Parathyroid adenoma (tissue), 2 donors: ENCODE data around the gene THAP4.

Experiments used
- H2AFZ ChIP-seq: fragments of 300-600 bp; sonication (generic); one replicate; pipeline ENCODE4 v1.7.0; 2017; ENCODE audit warnings: antibody characterized with exemption, mild to moderate bottlenecking
- H3K27ac ChIP-seq: fragments of 300-600 bp; sonication (generic); one replicate; pipeline ENCODE4 v1.7.0; 2017
- H3K27me3 ChIP-seq: fragments of 300-600 bp; sonication (generic); one replicate; pipeline ENCODE4 v1.7.0; 2017; ENCODE audit warnings: low read length; ENCODE audit not compliant: control insufficient read depth, insufficient read depth
- H3K36me3 ChIP-seq: fragments of 300-600 bp; sonication (generic); one replicate; pipeline ENCODE4 v1.7.0; 2017; ENCODE audit warnings: low read length; ENCODE audit not compliant: control insufficient read depth, insufficient read depth
- H3K4me1 ChIP-seq: fragments of 300-600 bp; sonication (generic); one replicate; pipeline ENCODE4 v1.7.0; 2017; ENCODE audit warnings: control low read depth
- H3K4me2 ChIP-seq: fragments of 300-600 bp; sonication (generic); one replicate; pipeline ENCODE4 v1.7.0; 2017; ENCODE audit warnings: low read length
- H3K4me3 ChIP-seq: fragments of 300-600 bp; sonication (generic); one replicate; pipeline ENCODE4 v1.7.0; 2017; ENCODE audit warnings: low read depth, low read length
- H3K79me2 ChIP-seq: fragments of 300-600 bp; sonication (generic); one replicate; pipeline ENCODE4 v1.7.0; 2017; ENCODE audit warnings: control low read depth
- H3K9ac ChIP-seq: fragments of 300-600 bp; sonication (generic); one replicate; pipeline ENCODE4 v1.7.0; 2017; ENCODE audit warnings: mild to moderate bottlenecking
- H3K9me3 ChIP-seq: fragments of 300-600 bp; sonication (generic); one replicate; pipeline ENCODE4 v1.7.0; 2017; ENCODE audit warnings: low read length; ENCODE audit not compliant: control insufficient read depth
- CTCF ChIP-seq: fragments of 300-600 bp; sonication (generic); IDR thresholded peaks from one replicate; pipeline ENCODE4 v1.7.0; 2017; ENCODE audit warnings: antibody characterized with exemption, mild to moderate bottlenecking
- donor health status: primary hyperparathyroidism.

The THAP4 gene

GRCh38 chr2:241618829-241619228 lies 18.1 kb downstream of the THAP4 start:
- no peaks in the 10 kb centered on the region for H3K9me3 ChIP-seq
- no peaks in the 10 kb centered on the region for H3K36me3 ChIP-seq
- H3K27me3 ChIP-seq: no peaks in the 10 kb centered on the region
- no peak for TF ChIP-seq CTCF
- H3K9ac ChIP-seq: no peak overlapping the region
- H3K4me1 ChIP-seq: peaks cover 13% of the 10 kb centered on the region
- no peak overlapping the region for H3K27ac ChIP-seq
- peak overlapping the region; percentile 19 for H3K4me2 ChIP-seq
- H2AFZ ChIP-seq: no peak overlapping the region
- H3K79me2 ChIP-seq: peaks cover 60% of the 10 kb centered on the region
- no peak overlapping the region for H3K4me3 ChIP-seq

GRCh38 chr2:241618296-241618805 lies 18.6 kb downstream of the THAP4 start:
- Histone ChIP-seq H3K9me3 (no peaks in the 10 kb centered on the region), H3K79me2 (peaks cover 57% of the 10 kb centered on the region), H3K27ac (no peak overlapping the region), H3K4me2 (no peak overlapping the region), H2AFZ (no peak overlapping the region), H3K27me3 (no peaks in the 10 kb centered on the region), H3K9ac (no peak overlapping the region), H3K4me3 (no peak overlapping the region), H3K4me1 (peaks cover 13% of the 10 kb centered on the region), H3K36me3 (no peaks in the 10 kb centered on the region)
- TF ChIP-seq CTCF: no peak

GRCh38 chr2:241617431-241618154 lies 19.4 kb downstream of the THAP4 start:
- TF ChIP-seq CTCF: no peak
- Histone ChIP-seq H3K4me2 (peak overlapping the region; percentile 81), H3K4me1 (peaks cover 13% of the 10 kb centered on the region), H3K27ac (peak overlapping the region; percentile 54), H2AFZ (peak overlapping the region; percentile 65), H3K79me2 (peaks cover 52% of the 10 kb centered on the region), H3K9me3 (no peaks in the 10 kb centered on the region), H3K27me3 (no peaks in the 10 kb centered on the region), H3K36me3 (no peaks in the 10 kb centered on the region), H3K9ac (no peak overlapping the region), H3K4me3 (peak overlapping the region; percentile 91)

GRCh38 chr2:241616168-241617125 lies 20.5 kb downstream of the THAP4 start:
- no peaks in the 10 kb centered on the region for H3K36me3 ChIP-seq
- no peaks in the 10 kb centered on the region for H3K27me3 ChIP-seq
- no peaks in the 10 kb centered on the region for H3K9me3 ChIP-seq
- H3K79me2 ChIP-seq: peaks cover 51% of the 10 kb centered on the region
- peak overlapping the region; percentile 81 for H3K4me2 ChIP-seq
- no peak overlapping the region for H3K27ac ChIP-seq
- peak overlapping the region; percentile 65 for H2AFZ ChIP-seq
- peaks cover 13% of the 10 kb centered on the region for H3K4me1 ChIP-seq
- no peak overlapping the region for H3K9ac ChIP-seq
- H3K4me3 ChIP-seq: peak overlapping the region; percentile 91
- TF ChIP-seq CTCF: no peak
